Measurements from ENCODE around the gene MISP3.
A peak's percentile ranks its signal among the peaks of the same experiment; 100 is the strongest.

MISP3 gene

DNA sequence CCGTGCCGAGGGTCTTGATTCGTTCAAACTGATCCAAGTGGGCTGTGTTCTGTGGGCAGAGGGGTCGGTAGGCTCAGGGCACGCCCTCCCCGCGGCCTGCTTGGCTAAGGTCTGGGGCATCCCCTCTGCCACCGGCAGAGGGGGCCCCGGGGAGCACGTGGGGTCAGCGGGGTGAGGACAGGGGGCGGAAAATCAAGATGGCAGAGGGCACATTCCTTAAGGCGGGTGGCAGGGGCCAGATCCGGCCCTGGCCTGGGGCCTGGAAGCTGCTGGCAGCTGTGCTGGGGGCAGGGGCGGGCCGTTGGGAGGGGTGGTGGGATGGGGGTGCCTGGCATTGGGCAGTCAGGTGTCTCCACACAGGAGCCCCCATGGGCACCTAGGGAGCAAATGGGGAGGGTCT lies 34.3 kb downstream of the MISP3 start:
- DNase-seq, result no peak

DNA sequence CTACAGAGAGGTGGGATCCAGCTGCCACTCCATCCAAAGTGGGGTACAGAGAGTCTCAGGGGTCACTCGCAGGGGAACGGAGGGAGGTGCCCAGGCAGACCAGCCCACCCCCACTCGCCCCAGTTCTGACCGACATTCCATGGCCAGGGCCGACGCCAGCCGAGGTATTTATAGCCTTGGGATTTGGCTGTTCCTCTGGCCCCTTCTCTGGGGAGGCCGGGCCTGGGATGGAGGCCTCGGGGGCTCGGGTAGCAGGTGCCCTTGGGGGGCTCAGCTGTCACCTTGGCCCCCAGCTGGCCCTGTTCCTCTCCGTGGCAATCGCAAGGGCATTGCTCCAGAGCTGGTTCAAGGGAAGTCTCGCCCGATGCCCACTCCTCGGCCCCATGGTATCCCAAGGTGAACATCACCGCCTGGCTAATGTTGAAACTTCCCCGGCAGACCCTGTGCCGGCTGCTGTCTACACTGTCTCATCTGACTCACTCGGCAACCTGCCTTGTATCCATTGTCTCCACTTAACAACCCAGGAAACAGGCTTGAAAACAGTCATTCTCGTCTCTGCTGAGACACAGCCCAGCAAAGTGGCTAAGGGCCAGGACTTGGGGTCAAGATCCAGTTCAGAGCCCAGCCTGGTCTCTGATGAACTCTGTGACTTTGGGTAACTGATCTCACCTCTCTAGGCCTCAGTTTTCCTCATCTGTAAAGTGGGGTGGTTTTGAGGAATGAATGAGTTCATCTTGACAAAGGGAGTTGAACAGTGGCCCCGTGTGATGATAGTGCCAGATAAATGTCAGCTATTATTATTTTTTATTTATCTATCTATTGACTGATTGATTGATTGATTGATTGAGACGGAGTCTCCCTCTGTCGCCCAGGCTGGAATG lies 35.2 kb downstream of the MISP3 start:
- no peak for DNase-seq

DNA sequence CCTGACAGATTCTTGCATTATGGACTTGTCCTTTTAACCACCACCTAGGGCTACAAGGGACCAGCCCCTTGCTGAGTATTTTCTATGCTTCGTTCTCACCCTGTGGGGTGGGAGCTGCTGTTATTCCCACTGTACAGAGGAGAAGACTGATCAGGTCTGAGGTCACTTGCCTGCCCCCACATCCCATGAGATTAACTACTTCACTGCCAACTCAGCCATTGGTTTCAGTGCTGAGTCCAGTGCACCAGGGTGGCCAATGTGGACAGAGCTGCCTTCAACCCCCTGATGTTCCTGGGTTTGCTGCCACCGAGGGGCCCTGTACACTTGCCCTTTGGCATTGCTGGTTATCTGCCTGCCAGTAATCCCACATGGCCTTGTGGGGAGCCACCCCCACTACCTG lies 38.1 kb downstream of the MISP3 start:
- no peak for DNase-seq

DNA sequence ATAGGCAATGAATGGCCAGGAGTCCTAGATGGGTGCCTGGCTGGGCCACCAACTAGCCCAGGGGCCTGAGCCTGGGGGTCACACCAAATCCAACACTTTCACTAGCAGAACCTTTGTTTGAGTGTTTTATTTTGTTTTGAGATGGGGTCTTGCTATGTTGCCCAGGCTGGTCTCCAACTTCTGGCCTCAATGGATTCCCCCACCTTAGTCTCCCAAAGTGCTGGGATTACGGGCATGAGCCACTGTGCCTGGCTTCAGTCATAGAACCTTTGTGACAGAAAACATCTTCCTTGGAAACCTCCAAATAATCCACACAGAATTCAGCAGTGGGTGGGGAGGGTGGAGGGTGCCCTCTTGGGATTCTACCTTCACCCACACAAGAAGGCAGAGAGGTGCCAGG lies 38.9 kb downstream of the MISP3 start:
- DNase-seq, result no peak

DNA sequence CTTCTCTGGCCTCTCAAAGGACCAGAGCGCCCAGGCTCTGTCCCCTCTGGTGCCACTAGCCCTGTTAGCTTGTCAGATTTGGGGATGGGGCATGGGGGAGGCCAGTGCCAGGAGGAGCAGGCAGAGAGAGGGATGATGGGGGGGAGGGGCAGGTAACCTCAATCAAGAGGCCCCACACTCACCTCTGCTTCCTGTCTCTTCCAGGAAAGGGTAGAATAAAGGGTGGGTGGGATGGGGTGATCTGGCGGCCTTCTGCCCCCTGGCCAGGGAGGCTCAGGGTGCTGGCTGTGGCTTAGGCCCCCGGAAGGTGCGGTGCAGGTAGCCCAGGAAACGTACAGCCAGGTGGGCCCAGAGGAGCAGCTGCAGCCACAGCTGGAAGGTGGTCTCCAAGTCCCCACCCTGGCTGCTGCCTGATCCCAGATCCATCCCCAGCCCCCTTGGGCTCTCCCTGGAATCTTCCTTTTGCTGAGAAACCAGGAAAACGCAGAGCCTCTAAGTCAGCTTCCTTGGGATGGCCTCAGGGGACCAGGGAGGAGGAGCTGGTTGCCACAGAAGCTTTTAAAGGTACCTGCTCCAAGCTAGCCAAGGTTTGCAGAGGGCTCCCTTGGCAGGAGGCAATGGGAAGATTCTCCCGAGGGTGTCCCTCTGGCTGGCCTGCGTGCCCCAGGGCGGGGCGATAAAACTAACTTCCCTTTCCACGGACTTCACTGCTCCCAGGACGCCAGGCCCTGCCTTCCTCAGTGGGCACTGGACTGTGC lies 39.6 kb downstream of the MISP3 start:
- DNase-seq, result no peak

DNA sequence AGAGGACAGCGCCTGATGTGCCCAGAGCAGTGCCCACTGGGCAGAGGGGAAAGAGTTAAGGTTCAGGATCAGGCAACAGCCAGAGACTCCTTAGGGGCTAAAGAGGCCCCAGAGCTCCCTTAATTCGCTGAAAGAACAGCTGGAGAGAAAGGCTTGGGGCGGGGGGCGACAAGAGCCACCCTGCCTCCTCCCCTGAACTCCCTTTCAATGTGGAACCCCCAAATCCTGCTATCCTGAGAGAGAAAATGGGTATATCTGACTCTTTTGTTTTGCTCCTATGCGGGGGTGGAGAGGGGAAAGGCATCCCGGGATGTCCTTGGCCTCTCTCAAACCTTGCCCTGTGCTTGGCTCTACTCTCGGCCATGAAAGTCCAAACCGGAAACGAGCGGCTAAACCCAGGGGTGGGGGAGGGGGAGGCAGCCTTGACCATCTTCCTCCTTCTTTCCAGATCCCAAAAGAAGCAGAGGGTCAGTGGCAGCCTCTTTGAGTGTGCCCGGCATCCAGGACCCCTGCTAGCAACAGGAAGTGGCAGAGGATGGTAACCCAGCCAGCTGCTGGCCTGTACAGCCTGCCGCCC lies 40.3 kb downstream of the MISP3 start:
- no peak for DNase-seq

DNA sequence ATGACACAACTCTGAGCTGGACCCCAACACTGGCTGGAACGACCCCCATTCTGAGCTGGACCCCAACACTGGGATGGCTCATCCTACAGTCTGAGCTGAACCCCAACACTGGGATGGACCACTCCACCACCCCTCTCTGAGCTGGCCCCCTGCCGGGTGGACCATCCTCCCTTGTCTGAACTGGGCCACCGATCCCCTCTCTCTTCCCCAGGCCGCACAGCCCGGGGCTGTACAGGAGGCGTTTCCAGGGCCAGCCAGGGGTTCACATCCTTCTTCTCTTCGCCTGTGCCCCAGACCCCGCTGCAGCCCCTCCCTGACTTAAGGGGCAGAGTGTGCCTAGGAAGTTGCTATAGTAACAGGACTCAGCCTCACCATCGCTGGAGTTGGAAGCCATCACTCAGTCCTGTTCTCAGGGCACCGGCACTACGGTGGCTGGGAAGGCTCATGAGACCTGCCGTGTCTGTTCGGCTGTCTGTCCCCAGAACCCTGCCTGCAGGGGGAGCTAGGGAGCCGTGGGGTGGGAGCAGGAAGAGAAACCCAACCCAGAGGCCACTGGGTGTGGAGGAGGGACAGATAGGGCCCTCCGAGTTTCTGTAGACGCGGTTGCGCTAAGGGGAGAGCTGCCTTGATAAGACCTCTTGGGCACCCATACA lies 41.3 kb downstream of the MISP3 start:
- no peak for DNase-seq

DNA sequence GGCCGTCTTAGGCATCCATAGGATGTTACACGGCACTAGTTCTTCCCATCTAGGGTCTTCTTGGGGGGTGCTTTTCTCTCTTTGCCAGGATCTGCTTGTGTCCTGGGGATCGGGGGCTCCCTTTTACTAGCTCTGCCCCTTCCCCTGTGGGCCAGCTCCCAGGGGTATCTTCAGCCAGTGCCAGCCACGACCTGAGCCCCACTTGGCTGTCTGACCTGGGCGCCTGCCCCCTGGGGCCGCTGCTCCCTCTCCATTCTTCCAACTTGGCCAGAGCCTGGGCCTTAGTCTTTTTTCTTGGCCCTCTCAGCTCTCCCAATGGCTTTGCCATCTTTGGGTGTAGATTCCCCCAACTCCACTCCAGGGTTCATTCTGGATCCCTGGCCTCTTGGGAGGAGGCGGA lies 41.9 kb downstream of the MISP3 start:
- no peak for DNase-seq

DNA sequence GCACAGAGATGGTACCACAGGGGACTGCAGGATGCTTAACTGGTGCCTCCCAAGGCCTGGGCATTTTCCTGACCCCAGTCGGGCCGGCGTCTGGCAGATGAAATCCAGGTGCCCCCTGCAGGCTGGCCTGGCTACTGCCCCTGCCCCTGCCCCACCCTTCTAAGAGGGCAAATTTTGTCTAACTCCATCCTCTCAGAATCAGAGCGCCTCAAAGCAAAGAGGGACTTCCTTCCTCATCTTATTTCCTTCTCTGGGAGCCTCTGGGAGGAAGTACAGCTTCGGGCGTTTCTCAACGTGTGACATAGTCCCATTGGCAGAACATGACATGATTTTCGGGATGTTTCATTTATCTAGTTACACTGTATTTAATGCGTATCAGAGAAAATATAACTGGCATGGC lies 42.3 kb downstream of the MISP3 start:
- no peak for DNase-seq

DNA sequence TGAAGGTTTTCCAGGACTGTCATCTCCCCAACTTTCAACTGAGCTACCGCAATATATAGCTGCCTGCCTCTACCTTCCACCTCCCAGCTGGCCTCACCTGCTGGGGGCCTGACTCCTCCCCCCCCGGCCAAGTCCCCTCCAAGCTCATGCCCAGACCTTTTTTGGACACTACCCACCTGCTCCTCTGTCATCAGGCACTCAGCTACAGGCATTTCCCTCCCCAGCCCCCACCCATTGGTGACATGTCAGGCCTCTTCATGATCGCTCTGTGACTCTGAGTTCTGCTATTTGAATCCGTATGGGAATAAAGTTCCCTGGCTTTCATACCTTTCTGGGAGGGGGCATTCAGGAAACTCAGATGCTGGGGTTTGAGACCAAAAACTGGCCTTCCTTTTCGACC lies 43.2 kb downstream of the MISP3 start:
- no peak for DNase-seq

DNA sequence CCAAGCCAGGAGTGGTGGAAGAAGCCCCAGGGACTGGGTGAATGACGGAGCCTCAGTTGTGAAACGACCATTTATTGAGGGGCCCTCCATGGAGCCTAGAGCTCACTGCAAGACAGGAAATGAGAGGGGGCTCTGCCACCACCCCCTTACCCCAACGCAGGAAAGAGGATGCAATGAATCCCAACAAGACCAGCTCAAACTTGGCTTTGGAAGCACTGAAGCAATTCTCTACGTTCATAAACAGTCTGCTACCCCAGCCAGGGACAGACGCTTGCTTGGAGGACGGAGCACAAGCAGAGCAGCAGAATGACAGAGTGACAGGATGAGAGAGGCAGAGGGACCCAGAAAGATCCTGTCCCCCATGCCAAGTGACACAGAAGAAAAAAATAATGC lies 43.9 kb downstream of the MISP3 start:
- no peak for DNase-seq

DNA sequence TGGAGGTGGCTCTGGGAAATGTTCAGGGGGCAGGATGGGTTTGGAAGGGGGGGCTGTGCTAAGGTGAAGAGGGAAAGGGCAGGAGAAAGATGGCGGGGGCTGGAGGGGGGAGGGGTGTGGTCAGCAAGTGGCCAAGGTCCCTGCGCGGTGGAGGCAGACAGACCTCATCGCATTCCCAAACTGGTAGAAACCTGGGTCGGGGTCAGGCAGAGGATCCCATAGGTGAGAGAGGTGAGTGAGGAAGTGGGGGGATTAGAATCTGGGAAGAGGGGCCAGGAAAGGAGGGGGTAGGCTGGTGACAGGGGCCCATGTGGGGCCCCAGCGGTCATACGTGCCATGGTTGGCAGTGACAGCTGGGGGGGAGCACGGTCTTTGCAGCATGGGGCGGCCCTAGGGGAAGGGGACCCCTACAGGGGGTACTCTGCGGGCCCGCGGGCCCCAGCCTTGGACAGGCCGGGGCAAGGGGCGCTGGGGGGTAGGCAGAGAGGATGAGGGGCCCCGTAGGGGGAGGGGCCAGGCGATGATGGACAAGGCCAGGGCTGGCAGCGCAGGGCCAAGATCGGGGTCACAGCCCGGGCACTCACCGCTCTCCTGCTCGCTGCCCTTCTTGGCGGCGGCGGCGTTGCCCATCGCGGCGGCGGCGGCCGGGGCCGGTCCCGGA lies 44.5 kb downstream of the MISP3 start:
- no peak for DNase-seq

DNA sequence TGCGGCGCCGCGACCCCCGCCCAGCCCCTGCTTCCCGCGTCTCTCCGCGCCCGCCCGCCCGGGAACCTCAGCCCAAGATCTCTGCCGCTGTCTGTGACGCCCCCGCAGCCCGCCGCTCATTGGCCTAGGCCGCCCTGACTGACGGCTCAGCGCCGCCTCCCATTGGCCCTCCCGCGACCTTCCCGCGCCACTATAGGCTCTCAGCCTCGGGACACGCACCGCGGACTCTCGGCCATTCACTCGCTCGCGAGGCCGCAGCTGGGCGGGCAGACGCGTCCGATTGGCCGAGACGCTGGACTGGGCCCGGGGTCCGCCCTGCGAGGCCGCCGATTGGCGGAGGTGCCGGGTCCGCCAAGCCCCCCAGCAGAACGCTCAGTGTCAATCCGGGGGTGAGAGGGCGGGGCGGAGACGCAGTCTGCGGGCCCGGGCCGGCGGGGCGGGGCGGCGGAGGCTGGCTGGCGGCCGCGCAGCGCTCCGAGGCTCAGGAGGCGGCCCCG lies 45.1 kb downstream of the MISP3 start, which contains the start of gene PRKACA:
TSS of gene PRKACA (minus strand) at position 95 of the 497 bp plus-strand sequence. CDS start 215 bp downstream, outside the sequence.
- peak; percentile 94 for DNase-seq

DNA sequence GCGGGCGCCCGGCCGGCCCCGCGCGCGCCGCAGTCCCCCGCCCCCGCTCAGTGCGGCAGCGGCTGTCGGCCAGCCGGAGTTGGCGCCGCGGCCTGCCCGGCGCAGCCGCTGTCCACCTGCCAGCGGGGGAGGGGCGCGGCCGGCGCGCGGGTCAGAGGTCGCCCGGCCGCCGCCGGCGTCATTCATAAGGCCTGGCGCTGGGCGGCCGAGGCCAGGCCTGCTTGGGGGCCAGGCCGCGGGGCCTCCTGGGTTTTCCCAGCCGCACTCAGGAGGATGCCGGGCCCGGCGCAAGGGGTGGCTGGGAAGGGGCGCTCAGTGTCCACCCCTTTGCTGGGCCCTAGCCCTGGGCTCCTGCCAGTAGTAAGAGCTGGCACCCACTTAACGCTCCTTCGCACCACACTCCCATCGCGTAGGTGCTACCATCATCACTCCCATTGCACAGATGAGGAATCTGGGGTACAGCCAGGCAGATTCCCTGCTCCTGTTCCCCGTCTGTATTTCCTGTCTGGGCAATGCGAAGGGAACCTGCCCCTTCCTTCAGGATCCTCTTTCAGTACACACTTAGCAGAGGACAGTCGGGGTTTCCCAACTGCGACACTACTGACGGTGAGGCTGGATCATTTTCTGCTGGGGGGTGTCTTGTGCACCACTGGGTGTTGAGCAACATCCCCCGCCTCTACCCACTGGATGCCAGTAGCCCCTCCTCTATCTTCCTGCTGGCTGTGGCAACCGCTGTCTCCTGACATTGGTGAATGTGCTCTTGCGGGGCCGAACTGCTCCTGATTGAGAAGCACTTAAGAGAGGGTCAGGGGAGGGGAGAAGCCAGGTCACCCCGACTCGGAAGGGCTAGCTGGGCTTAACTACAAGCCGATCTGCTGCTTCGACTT lies 45.8 kb downstream of the MISP3 start:
- DNase-seq, result no peak

DNA sequence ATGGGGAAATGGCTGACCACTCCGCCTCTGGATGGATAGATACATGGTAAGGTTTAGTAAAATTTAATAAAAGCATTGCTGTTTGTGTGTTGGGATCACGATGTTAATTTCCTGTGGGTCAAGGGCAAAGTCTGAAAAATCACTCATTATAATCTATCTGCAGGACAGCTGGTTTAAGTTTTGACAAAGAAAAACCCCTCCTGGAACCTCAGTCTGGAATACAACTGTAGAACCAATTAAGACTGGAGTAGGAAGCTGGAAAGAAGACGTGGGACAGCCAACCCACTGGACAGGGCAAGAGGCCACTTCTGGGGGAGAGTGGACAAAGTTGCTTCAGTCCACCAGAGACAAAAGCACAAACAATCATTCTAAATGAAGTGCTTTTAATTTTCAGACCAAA lies 46.6 kb downstream of the MISP3 start:
- no peak for DNase-seq

DNA sequence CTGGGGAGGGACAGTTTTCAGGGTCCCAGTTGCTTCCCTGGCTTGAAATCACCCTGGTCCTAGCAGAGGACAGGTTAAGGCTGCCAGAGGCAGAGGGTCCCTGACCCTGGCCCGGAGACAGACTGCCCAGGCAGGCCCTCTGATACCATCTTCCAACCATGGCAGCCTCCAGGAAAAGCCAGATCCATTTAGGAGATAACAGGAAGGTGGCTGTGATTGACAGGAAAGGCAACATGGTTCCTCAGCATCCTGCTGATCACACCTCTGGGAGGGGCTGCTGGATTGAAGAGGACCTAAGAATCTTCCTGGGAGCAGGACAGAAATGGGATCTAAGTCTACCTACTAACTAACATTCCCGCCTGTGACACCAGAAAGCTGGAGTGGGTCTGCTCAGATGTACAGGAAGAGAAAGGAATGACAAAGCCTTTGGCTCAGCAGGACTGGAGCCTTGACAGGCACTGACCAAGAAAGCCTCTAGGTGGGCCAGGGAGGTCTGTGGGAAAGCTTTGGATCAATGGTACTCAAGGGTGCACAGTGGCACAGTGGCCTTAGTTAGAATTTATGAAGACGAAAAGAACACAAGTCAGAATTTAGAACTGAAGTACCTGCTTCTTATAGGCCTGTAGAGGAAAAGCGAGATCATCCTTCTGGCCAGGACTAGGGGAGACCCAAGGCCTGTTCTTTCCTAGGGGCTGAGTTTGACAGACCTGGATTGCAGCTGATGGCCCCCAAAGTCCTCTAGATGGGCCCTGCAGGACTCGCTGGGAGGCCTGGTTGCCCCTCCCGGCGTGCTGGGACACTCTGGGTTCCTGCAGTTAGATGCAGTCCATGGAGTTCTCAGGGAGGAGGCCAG lies 47.3 kb downstream of the MISP3 start:
- DNase-seq, result no peak

DNA sequence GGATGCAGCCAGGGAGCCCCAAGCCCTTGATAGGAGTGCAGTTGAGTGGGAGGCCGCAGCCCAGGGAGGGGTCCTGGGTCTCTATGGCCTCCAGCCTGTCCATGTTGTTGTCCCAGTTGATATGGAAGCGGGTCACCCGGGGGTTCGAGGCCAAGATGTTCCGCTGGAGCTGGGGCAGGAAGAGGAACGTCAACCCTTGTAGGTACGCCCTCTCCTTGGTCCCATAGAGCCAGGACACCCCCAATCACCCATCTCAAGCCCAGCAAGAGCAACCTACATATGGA lies 47.9 kb downstream of the MISP3 start:
- no peak for DNase-seq

DNA sequence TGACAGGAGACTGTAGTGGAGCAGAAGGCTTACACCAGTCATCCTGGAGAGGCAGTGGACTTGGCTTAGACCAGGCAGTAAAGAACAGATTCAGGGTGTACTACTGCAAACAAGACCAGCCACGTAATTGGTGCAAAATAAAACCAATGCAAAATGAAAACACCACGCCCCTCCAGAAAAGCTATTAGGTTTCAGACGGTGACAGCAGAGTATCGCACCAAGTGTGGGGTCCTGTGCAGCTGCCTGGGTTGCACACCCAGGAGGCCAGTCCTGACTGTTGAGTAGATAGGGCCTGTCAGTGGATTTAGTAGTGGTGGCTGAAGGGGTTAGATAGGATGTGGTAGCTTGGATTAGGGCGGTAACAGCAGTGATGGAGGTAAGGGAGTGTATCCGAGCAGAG lies 50.3 kb downstream of the MISP3 start:
- no peak for DNase-seq

Measured in NCI-H524 treated with DMSO at 0.1 percent for 48 hours (cell line).